Activated naive CD4-positive, alpha-beta T cell treated with anti-CD3 and anti-CD28 coated beads, Interleukin-2, amount 10 ng/mL, durations not matched to agents 7 days and 5 days (primary cell): ENCODE data around the gene LRRC9.
"Not testable (repeated sequence)": the region's sequence is repeated elsewhere in the genome, so short reads cannot be mapped to it uniquely, and the experiment has no call there.

Experiments used
- CTCF ChIA-PET: fragments of 350-600 bp; sonication (Branson Sonifier 250); formaldehyde crosslinking; loops from one replicate; lab custom pipeline; 2021; ENCODE audit warnings: antibody characterized with exemption; lab: Charles Lee
- DNase-seq: peaks from one replicate; pipeline ENCODE4 v3.0.0-alpha.2; 2020
- H3K27ac Mint-ChIP-seq: one replicate; pipeline ENCODE4 v1.8.0; 2021; ENCODE audit warnings: mild to moderate bottlenecking, moderate library complexity, mixed read lengths
- H3K27me3 Mint-ChIP-seq: one replicate; pipeline ENCODE4 v1.8.0; 2021; ENCODE audit warnings: mild to moderate bottlenecking, mixed read lengths
- H3K36me3 Mint-ChIP-seq: one replicate; pipeline ENCODE4 v1.8.0; 2021; ENCODE audit warnings: mixed read lengths
- H3K4me1 Mint-ChIP-seq: one replicate; pipeline ENCODE4 v1.8.0; 2021; ENCODE audit warnings: mixed read lengths
- H3K4me3 Mint-ChIP-seq: one replicate; pipeline ENCODE4 v1.8.0; 2021; ENCODE audit warnings: mild to moderate bottlenecking, moderate library complexity, mixed read lengths
- H3K9me3 Mint-ChIP-seq: one replicate; pipeline ENCODE4 v1.8.0; 2021; ENCODE audit warnings: mixed read lengths

The LRRC9 gene

GRCh38 chr14:60093606-60094005 is 173.7 kb downstream of the LRRC9 start:
- CTCF ChIA-PET: no interaction called here
- Mint-ChIP-seq H3K27me3 (no peaks in the 10 kb centered on the region), H3K4me3 (peak overlapping the region; percentile 97), H3K4me1 (peaks cover 50% of the 10 kb centered on the region), H3K27ac (peak overlapping the region; percentile 96), H3K9me3 (no peaks in the 10 kb centered on the region), H3K36me3 (peaks cover 24% of the 10 kb centered on the region)
- DNase-seq: no peak

GRCh38 chr14:60094306-60094897 is 174.5 kb downstream of the LRRC9 start:
- H3K36me3 Mint-ChIP-seq: peaks cover 24% of the 10 kb centered on the region
- peaks cover 48% of the 10 kb centered on the region for H3K4me1 Mint-ChIP-seq
- no peaks in the 10 kb centered on the region for H3K9me3 Mint-ChIP-seq
- H3K4me3 Mint-ChIP-seq: peak overlapping the region; percentile 97
- no peaks in the 10 kb centered on the region for H3K27me3 Mint-ChIP-seq
- peak overlapping the region; percentile 8 for H3K27ac Mint-ChIP-seq
- CTCF ChIA-PET: no interaction called here
- DNase-seq: peak; percentile 29

- H3K4me3 Mint-ChIP-seq: no peak overlapping the region
- H3K9me3 Mint-ChIP-seq: no peaks in the 10 kb centered on the region
- H3K36me3 Mint-ChIP-seq: peaks cover 27% of the 10 kb centered on the region
- CTCF ChIA-PET: no interaction called here
- H3K4me1 Mint-ChIP-seq: peaks cover 52% of the 10 kb centered on the region
- no peak overlapping the region for H3K27ac Mint-ChIP-seq
- DNase-seq: no peak
- no peaks in the 10 kb centered on the region for H3K27me3 Mint-ChIP-seq
These were observed 175.3 kb downstream of the LRRC9 start for GRCh38 chr14:60095231-60095630.

GRCh38 chr14:60095781-60096450 is 176.0 kb downstream of the LRRC9 start:
- H3K27ac Mint-ChIP-seq: no peak overlapping the region
- CTCF ChIA-PET: no interaction called here
- H3K4me3 Mint-ChIP-seq: no peak overlapping the region

GRCh38 chr14:60097974-60098373 is 178.0 kb downstream of the LRRC9 start:
- Mint-ChIP-seq H3K36me3 (peaks cover 33% of the 10 kb centered on the region), H3K4me1 (peaks cover 45% of the 10 kb centered on the region), H3K4me3 (no peak overlapping the region), H3K9me3 (no peaks in the 10 kb centered on the region), H3K27ac (no peak overlapping the region), H3K27me3 (no peaks in the 10 kb centered on the region)
- no peak for DNase-seq
- CTCF ChIA-PET: no interaction called here

More at GRCh38 chr14:60095781-60096450, 176.0 kb downstream of the LRRC9 start:
- Mint-ChIP-seq H3K4me1 (peaks cover 52% of the 10 kb centered on the region), H3K36me3 (peaks cover 29% of the 10 kb centered on the region), H3K27me3 (no peaks in the 10 kb centered on the region), H3K9me3 (no peaks in the 10 kb centered on the region)
- no peak for DNase-seq

- peaks cover 26% of the 10 kb centered on the region for H3K4me1 Mint-ChIP-seq
- not testable (repeated sequence) for DNase-seq, H3K27me3 Mint-ChIP-seq, H3K27ac Mint-ChIP-seq, H3K9me3 Mint-ChIP-seq, H3K4me3 Mint-ChIP-seq
- peaks cover 31% of the 10 kb centered on the region for H3K36me3 Mint-ChIP-seq
- CTCF ChIA-PET: interaction anchor here (1.3 kb wide), 1 partner anchor 8 kb away, joined by 3 read pairs; the partner anchor contains the start of gene PCNX4
These were observed 179.9 kb downstream of the LRRC9 start for GRCh38 chr14:60099855-60100254.

- Mint-ChIP-seq H3K27ac (no peak overlapping the region), H3K4me3 (no peak overlapping the region), H3K4me1 (peaks cover 16% of the 10 kb centered on the region), H3K36me3 (peaks cover 28% of the 10 kb centered on the region), H3K9me3 (no peaks in the 10 kb centered on the region), H3K27me3 (no peaks in the 10 kb centered on the region)
- DNase-seq: no peak
- CTCF ChIA-PET: no interaction called here
These were observed 181.8 kb downstream of the LRRC9 start for GRCh38 chr14:60101786-60102185.

- CTCF ChIA-PET: no interaction called here
- no peaks in the 10 kb centered on the region for H3K27me3 Mint-ChIP-seq
- DNase-seq: no peak
- peaks cover 16% of the 10 kb centered on the region for H3K4me1 Mint-ChIP-seq
- H3K36me3 Mint-ChIP-seq: peaks cover 25% of the 10 kb centered on the region
- H3K27ac Mint-ChIP-seq: no peak overlapping the region
- H3K4me3 Mint-ChIP-seq: no peak overlapping the region
- H3K9me3 Mint-ChIP-seq: no peaks in the 10 kb centered on the region
These were observed 182.4 kb downstream of the LRRC9 start for GRCh38 chr14:60102389-60102788.

GRCh38 chr14:60106339-60106738 is 186.4 kb downstream of the LRRC9 start:
- Mint-ChIP-seq H3K9me3 (no peaks in the 10 kb centered on the region), H3K27ac (no peak overlapping the region), H3K27me3 (no peaks in the 10 kb centered on the region), H3K4me1 (peaks cover 9% of the 10 kb centered on the region), H3K4me3 (no peak overlapping the region), H3K36me3 (peaks cover 26% of the 10 kb centered on the region)
- CTCF ChIA-PET: no interaction called here
- no peak for DNase-seq

- Mint-ChIP-seq H3K27me3 (no peaks in the 10 kb centered on the region), H3K36me3 (peaks cover 25% of the 10 kb centered on the region), H3K9me3 (no peaks in the 10 kb centered on the region), H3K27ac (no peak overlapping the region), H3K4me3 (no peak overlapping the region), H3K4me1 (peaks cover 9% of the 10 kb centered on the region)
- CTCF ChIA-PET: no interaction called here
- DNase-seq: no peak
These were observed 187.5 kb downstream of the LRRC9 start for GRCh38 chr14:60107477-60107876.

GRCh38 chr14:60111732-60112131 is 191.8 kb downstream of the LRRC9 start:
- no peak overlapping the region for H3K4me3 Mint-ChIP-seq
- peaks cover 33% of the 10 kb centered on the region for H3K36me3 Mint-ChIP-seq
- no peak overlapping the region for H3K27ac Mint-ChIP-seq
- no peaks in the 10 kb centered on the region for H3K27me3 Mint-ChIP-seq
- no peaks in the 10 kb centered on the region for H3K9me3 Mint-ChIP-seq
- CTCF ChIA-PET: no interaction called here
- peaks cover 9% of the 10 kb centered on the region for H3K4me1 Mint-ChIP-seq
- DNase-seq: no peak
